OCI-LY1 (cell line): ENCODE results near the gene TPM1.

ENCODE experiments used
- H2AFZ ChIP-seq: fragments of 200-600 bp; sonication (generic), shearing (Covaris generic); 2 replicates; pipeline ENCODE4 v1.6.0; 2014; ENCODE audit warnings: antibody characterized with exemption, mild to moderate bottlenecking, low read length
- H3F3A ChIP-seq: fragments of 200-600 bp; sonication (generic), shearing (Covaris generic); 2 replicates; pipeline ENCODE4 v1.6.0; 2014; ENCODE audit warnings: mild to moderate bottlenecking, antibody characterized with exemption, low read length, moderate library complexity; ENCODE audit not compliant: insufficient read depth
- H3K27ac ChIP-seq: fragments of 200-600 bp; sonication (generic); 2 replicates; pipeline ENCODE4 v1.5.1; 2014; ENCODE audit warnings: low read length, mixed run types, mild to moderate bottlenecking, low read depth; ENCODE audit not compliant: poor library complexity, severe bottlenecking
- H3K27me3 ChIP-seq: fragments of 200-600 bp; sonication (generic); 2 replicates; pipeline ENCODE4 v1.6.0; 2014; ENCODE audit warnings: antibody characterized with exemption, mild to moderate bottlenecking, low read length, moderate library complexity; ENCODE audit not compliant: insufficient read depth
- H3K36me3 ChIP-seq: fragments of 200-600 bp; sonication (generic); 2 replicates; pipeline ENCODE4 v1.6.1; 2014; ENCODE audit warnings: mild to moderate bottlenecking, antibody characterized with exemption, low read length, moderate library complexity, mixed read lengths; ENCODE audit not compliant: insufficient read depth
- H3K4me1 ChIP-seq: fragments of 200-600 bp; sonication (generic); 2 replicates; pipeline ENCODE4 v1.5.1; 2014; ENCODE audit warnings: mild to moderate bottlenecking, low read length, moderate library complexity; ENCODE audit not compliant: insufficient read depth, severe bottlenecking
- H3K4me2 ChIP-seq: fragments of 200-600 bp; sonication (generic), shearing (Covaris generic); 2 replicates; pipeline ENCODE4 v1.6.1; 2014; ENCODE audit warnings: low read length
- H3K4me3 ChIP-seq: fragments of 200-600 bp; sonication (generic); 2 replicates; pipeline ENCODE4 v1.5.1; 2014; ENCODE audit warnings: low read length, low read depth, mild to moderate bottlenecking, mixed read lengths; ENCODE audit not compliant: poor library complexity, severe bottlenecking
- H3K79me2 ChIP-seq: fragments of 200-600 bp; shearing (Covaris generic); 2 replicates; pipeline ENCODE4 v1.6.1; 2016; ENCODE audit warnings: mixed run types, low read length, mixed read lengths; ENCODE audit not compliant: insufficient read depth
- H3K9ac ChIP-seq: fragments of 200-600 bp; sonication (generic), shearing (Covaris generic); 2 replicates; pipeline ENCODE4 v1.6.1; 2014; ENCODE audit warnings: mild to moderate bottlenecking, low read length, mixed read lengths
- H3K9me2 ChIP-seq: fragments of 200-600 bp; sonication (generic), shearing (Covaris generic); 2 replicates; pipeline ENCODE4 v1.6.1; 2014; ENCODE audit warnings: low read depth, mild to moderate bottlenecking, low read length, mixed read lengths
- H3K9me3 ChIP-seq: fragments of 200-600 bp; shearing (Covaris generic); 2 replicates; pipeline ENCODE4 v1.6.1; 2014; ENCODE audit warnings: low read length, mixed read lengths
- H4K20me1 ChIP-seq: fragments of 200-600 bp; sonication (generic), shearing (Covaris generic); 2 replicates; pipeline ENCODE4 v1.6.0; 2016; ENCODE audit warnings: mild to moderate bottlenecking, low read length; ENCODE audit not compliant: insufficient read depth
- EZH2 ChIP-seq: fragments of 200-600 bp; sonication (generic), shearing (Covaris generic); IDR thresholded peaks from 2 replicates; pipeline ENCODE4 v1.8.0; 2017; ENCODE audit warnings: borderline replicate concordance, mixed run types, mild to moderate bottlenecking, antibody characterized with exemption, low read length, moderate library complexity, mixed read lengths
- TF ChIP-seq, protein P1 (sequence below): fragments of 200-600 bp; sonication (generic), shearing (Covaris generic); IDR thresholded peaks from 2 replicates; pipeline ENCODE4 v1.5.1; 2017; ENCODE audit warnings: mild to moderate bottlenecking, antibody characterized with exemption, low read length, moderate library complexity, mixed read lengths

TPM1 gene

GRCh38 chr15:63083044-63083443 lies 40.5 kb downstream of the TPM1 start:
- H3F3A ChIP-seq: no peaks in the 10 kb centered on the region
- no peaks in the 10 kb centered on the region for H3K36me3 ChIP-seq
- no peaks in the 10 kb centered on the region for H3K27me3 ChIP-seq
- H3K9me2 ChIP-seq: no peaks in the 10 kb centered on the region
- no peak overlapping the region for H3K4me2 ChIP-seq
- H3K79me2 ChIP-seq: no peaks in the 10 kb centered on the region
- TF ChIP-seq EZH2: no peak
- TF ChIP-seq, protein P1, sequence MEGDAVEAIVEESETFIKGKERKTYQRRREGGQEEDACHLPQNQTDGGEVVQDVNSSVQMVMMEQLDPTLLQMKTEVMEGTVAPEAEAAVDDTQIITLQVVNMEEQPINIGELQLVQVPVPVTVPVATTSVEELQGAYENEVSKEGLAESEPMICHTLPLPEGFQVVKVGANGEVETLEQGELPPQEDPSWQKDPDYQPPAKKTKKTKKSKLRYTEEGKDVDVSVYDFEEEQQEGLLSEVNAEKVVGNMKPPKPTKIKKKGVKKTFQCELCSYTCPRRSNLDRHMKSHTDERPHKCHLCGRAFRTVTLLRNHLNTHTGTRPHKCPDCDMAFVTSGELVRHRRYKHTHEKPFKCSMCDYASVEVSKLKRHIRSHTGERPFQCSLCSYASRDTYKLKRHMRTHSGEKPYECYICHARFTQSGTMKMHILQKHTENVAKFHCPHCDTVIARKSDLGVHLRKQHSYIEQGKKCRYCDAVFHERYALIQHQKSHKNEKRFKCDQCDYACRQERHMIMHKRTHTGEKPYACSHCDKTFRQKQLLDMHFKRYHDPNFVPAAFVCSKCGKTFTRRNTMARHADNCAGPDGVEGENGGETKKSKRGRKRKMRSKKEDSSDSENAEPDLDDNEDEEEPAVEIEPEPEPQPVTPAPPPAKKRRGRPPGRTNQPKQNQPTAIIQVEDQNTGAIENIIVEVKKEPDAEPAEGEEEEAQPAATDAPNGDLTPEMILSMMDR: no peak
- no peak overlapping the region for H3K27ac ChIP-seq
- no peaks in the 10 kb centered on the region for H4K20me1 ChIP-seq
- no peaks in the 10 kb centered on the region for H3K4me1 ChIP-seq
- H3K4me3 ChIP-seq: no peak overlapping the region
- H3K9me3 ChIP-seq: no peaks in the 10 kb centered on the region
- H3K9ac ChIP-seq: no peak overlapping the region
- no peak overlapping the region for H2AFZ ChIP-seq

DNA sequence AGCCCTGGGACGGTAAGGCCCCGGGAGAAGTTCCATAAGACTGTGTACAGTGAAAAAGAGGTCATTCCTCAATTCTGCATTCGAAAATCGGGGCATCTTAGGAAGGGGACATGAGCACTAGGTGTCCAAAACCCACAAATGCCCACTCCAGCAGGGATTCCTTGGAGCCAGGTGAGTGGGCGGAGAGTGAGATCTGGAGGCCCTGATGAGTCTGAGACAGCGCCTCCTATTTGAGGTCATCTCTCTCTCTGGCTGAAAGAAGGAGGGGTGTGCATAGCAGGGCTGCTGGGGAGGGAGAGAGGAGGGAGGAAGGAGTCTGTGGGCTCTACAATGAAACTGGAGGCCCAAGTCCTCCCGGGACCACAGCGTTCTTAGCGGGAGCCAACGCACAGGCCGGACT lies 41.0 kb downstream of the TPM1 start:
- Histone ChIP-seq H3K9ac (no peak overlapping the region), H3K4me2 (no peak overlapping the region), H3K27ac (no peak overlapping the region), H3K79me2 (no peaks in the 10 kb centered on the region), H3K4me3 (no peak overlapping the region), H3K36me3 (no peaks in the 10 kb centered on the region), H3K27me3 (no peaks in the 10 kb centered on the region), H3K9me2 (no peaks in the 10 kb centered on the region), H3F3A (no peaks in the 10 kb centered on the region), H4K20me1 (no peaks in the 10 kb centered on the region), H3K4me1 (no peaks in the 10 kb centered on the region), H2AFZ (no peak overlapping the region), H3K9me3 (no peaks in the 10 kb centered on the region)
- TF ChIP-seq, protein P1: no peak
- no peak for TF ChIP-seq EZH2

GRCh38 chr15:63084806-63085205 lies 42.3 kb downstream of the TPM1 start:
- Histone ChIP-seq H3K4me1 (no peaks in the 10 kb centered on the region), H3F3A (no peaks in the 10 kb centered on the region)
- TF ChIP-seq, protein P1: no peak
- TF ChIP-seq EZH2: no peak

More at GRCh38 chr15:63084806-63085205, 42.3 kb downstream of the TPM1 start:
- H3K4me3 ChIP-seq: no peak overlapping the region
- no peaks in the 10 kb centered on the region for H3K36me3 ChIP-seq
- no peaks in the 10 kb centered on the region for H3K79me2 ChIP-seq
- H3K4me2 ChIP-seq: no peak overlapping the region
- H3K9ac ChIP-seq: no peak overlapping the region
- H4K20me1 ChIP-seq: no peaks in the 10 kb centered on the region
- H3K27me3 ChIP-seq: no peaks in the 10 kb centered on the region
- H3K9me3 ChIP-seq: no peaks in the 10 kb centered on the region
- H3K27ac ChIP-seq: no peak overlapping the region
- no peaks in the 10 kb centered on the region for H3K9me2 ChIP-seq
- H2AFZ ChIP-seq: no peak overlapping the region
